Activated CD4-positive, CD25-positive, alpha-beta regulatory T cell treated with anti-CD3 and anti-CD28 coated beads, Interleukin-2, amount 50 U/mL, for 16 hours (primary cell): ENCODE results near the gene SLC48A1.

Experiments used
- DNase-seq: peaks from one replicate; pipeline ENCODE4 v3.0.0-alpha.2; 2020; ENCODE audit warnings: low read depth, low spot score

The SLC48A1 gene

GRCh38 chr12:47773062-47773857, at the start of gene SLC48A1:
Gene SLC48A1 (plus strand): TSS chr12:47773238. CDS start chr12:47773305, 67 bp downstream.
- DNase-seq, result peak; percentile 35

GRCh38 chr12:47725091-47725772, 47.8 kb upstream of the SLC48A1 start, which contains the start of gene ENDOU:
Gene ENDOU (minus strand): TSS chr12:47725490. CDS start chr12:47725413, 77 bp downstream.
- DNase-seq, result no peak

DNA sequence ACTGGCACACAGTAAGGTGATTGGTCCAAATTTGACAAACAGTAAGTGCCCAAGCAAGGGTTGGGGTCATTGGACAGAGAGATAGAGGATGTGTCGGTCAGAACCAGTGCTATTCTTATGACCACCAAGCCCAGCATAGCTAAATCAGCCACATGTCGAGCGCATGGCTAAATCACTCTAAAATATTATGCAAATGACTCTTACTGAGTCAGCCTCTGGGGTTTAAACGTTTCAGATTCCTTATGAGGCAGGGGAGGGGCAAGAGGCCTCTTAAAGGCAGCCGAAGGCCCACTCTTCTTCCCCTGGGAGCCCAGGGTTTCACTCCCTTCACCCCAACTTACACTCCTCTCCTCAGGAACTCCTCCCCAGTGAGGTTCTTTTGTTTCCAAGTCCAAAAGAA, 47.1 kb upstream of the SLC48A1 start:
- no peak for DNase-seq

DNA sequence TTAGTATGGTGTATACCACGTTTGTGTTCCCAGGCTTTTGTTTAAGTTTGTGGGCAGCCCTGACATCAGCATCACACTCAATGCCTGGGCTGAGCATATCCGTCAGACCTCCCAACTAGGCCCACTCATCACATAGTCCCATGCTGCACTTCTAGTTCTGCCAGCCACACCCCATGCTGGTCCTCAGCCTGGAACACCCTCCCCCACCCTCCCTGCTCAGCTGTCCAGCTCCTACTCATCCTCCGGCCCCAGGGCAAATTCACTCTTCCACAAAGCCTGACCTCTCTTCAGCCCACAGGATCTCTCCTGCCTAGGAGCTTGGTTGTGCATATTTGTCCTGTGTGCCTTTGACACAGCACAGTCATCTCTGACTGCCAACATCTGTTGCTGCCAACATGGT, 43.8 kb upstream of the SLC48A1 start:
- no peak for DNase-seq

- DNase-seq, result no peak
Observed at GRCh38 chr12:47730341-47730744, 42.7 kb upstream of the SLC48A1 start.

DNA sequence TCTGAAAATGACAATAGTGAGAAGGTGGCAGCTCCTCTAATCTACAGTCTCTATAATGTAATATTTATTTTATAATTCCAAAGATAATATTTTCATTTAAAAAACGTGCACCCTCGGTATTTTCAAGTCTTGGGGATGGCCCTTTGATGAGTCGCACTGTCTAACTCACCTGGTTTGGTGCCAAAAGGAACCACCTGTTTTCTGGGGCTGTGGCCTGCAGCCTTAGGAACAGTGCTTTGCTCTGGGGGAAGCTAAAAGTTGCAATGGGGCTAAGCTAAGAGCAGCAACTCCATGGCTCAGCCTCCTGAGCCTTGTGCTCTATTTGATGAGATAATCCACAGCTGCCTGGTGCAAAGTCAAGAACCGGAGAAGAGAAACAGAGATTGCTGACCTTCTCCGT, 41.3 kb upstream of the SLC48A1 start:
- DNase-seq, result no peak

GRCh38 chr12:47732504-47732903, 40.5 kb upstream of the SLC48A1 start:
- DNase-seq, result no peak

DNA sequence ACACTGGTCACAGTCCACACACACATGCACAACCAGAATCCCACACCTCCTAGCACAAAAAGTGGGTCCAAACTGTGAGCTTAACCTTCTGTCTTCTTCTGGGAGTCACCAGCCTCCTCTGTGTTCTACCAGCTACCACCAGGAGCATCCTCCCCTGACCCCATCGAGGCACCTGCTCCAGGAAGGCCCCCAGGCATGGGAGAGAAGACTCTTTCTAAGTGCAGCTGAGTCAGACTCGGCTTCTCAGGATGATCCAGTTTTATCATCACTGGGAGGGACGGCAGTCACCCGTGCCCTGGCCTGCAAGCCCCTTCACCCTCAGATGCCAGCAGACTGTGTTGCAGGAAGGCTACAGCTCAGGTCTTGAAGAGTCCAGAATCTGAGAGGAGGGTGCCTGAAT, 39.9 kb upstream of the SLC48A1 start:
- no peak for DNase-seq

GRCh38 chr12:47734725-47735480, 38.1 kb upstream of the SLC48A1 start:
- DNase-seq, result no peak

DNA sequence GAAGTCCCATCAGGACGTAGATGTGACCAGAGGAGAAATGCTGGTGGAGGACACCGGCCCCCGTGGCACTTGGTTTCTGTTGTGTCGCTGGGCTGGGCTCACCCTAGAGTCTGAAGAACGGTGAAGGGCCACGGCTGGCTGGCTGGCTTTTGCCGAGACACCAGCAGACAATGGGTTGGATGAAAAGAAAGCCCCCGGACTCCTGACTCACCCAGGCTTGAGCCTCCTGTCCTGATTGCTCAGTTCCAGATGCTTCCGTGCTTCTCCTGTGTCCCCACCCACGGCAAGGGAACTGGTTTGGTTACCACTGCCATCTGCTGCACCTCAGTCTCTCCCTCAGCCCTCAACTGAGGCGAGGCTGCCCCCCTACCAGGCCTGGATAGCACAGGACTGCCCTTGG, 37.4 kb upstream of the SLC48A1 start:
- no peak for DNase-seq

DNA sequence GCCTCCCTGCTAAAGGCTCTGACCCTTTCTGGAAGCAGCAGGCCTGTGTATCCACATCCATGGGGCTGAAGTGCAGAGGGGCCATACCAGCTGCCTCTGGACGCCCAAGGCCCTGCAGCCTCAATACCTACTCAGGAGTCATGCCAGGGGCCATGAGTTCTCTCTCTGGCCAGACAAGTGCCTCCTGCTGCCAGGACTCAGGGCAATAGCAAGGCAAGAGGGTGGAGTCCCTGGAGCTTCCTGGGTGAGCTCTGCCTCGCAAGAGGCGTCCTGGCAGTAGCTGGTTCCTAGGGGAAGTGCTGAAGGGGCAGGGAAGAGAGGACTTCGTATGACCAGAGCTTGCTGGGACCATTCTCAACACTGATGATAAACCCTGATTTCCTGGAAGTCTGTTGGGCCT, 36.8 kb upstream of the SLC48A1 start:
- DNase-seq, result no peak

DNA sequence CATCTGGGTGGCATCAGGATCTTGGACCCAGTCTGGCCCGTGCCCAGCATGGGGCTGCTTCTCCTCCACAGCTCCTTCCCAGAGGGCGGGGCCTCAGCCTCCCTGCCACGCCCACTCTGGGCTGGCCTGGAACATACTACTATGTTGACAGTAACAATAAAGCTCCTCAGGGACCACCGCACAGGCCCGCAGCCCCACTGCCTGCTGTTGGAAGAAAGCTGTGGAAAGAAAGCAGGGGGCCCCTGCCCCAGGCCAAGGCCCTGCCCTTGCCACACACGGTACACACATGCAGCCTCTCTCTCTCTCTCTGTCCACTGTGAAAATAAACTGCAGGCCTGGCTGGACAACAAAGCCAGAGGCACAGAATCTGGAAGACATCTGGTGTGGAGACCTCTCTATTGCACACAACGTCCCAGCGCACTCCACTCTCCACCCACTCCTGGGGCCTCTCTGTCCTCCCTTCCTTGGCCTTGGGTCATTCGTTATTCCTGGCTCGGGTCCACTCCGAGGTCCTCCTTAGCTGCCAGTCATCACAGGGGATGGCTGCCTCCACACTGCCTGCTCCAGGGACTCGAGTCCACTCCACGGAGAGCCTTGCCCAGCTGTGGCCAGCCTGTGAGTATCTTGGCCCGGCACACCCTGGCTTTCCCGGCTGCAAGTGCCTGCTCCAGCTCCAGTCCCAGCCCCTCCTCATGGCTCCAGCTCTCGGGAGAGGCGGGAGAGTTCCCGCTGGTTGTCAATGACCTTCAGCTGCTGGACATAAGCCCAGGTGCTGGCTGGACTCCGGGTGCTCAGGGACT, 36.0 kb upstream of the SLC48A1 start:
- DNase-seq, result no peak

DNA sequence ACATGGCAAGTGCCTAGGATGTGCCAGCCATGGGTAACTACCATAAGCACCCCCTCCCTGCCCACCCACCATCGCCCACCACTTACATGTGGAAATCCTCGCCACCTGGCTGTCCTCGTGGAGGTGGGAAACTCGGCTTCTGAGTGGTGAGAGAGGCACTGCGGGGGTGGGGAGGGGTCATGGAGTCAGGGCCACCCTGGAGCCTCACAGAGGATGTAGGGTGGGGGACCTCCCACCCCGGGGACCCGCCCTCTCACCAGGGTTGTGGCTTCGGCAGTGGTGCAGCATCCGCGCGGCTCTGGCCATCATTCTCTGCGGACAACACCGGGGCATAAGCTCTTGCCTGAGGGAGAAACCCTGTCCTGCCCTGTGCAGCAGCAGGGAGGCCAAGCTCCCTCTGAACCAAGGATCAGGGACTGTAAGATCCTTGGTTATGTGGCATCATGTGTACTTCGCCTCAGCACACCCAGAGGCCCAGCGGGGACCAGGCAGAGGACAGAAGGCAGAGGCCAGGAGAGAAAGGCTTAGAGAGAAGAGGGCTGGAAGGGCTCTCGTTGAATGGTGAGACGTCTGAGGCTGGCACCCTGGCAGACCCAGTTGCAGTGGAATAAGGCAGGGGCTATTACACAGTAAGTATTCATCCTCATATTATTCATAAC, 35.0 kb upstream of the SLC48A1 start:
- DNase-seq, result no peak

DNA sequence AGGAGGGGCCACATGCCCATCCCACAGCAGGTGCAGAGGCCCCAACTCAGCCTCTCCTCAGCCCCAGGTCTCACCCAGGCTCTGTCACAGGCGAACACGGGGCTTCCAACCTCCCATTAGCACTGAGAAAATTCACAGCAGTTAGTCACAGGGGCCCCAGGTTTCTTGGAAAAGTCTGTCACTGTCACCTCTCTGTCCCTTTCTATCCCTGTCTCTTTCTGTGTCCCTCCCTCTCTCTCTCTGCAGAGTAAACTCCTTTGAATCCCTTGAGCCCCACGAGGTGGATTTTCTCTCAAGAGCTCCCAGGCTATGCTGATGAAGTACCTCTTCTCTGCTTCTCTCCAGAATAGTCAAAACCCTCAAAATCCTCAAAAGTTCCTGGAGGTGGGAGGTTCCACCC, 33.7 kb upstream of the SLC48A1 start:
- no peak for DNase-seq

- DNase-seq, result no peak
Observed at GRCh38 chr12:47739979-47740378, 33.1 kb upstream of the SLC48A1 start.

- no peak for DNase-seq
Observed at GRCh38 chr12:47740606-47741339, 32.3 kb upstream of the SLC48A1 start.

- DNase-seq, result no peak
Observed at GRCh38 chr12:47741340-47741703, 31.7 kb upstream of the SLC48A1 start.

- peak; percentile 66 for DNase-seq
Observed at GRCh38 chr12:47742253-47742825, 30.7 kb upstream of the SLC48A1 start.

GRCh38 chr12:47743311-47743860, 29.7 kb upstream of the SLC48A1 start:
- no peak for DNase-seq
